K562 (cell line): Measurements from ENCODE around the gene CD38. TPM values are rescaled to one million over a fixed set of nuclear protein-coding genes. Genes with fewer than 3 reads are reported as not detected.
A peak's percentile ranks its signal among the peaks of the same experiment; 100 is the strongest.

Experiments used
- ATAC-seq: fragments of 200-7000 bp; cut with Tn5 transposase; 3 replicates; pipeline ENCODE4 v1.9.1; 2020; ENCODE audit warnings: moderate library complexity
- BruUV-seq: library from RNA; stranded (reverse); fragments of 400-500 nt; replicated peaks from 2 replicates; lab custom pipeline; 2021; lab: Mats Ljungman, UMichigan
- CTCF ChIA-PET: fragments of 300-600 bp; formaldehyde crosslinking; extraction: SDS; loops from one replicate; lab custom pipeline; 2021; ENCODE audit warnings: low intra/inter-chr PET ratio; lab: Yijun Ruan, JAX
- POLR2A ChIA-PET: fragments of 300-600, 350-650 bp; sonication (Branson Sonifier 250); formaldehyde crosslinking; extraction: SDS; loops from one replicate; lab custom pipeline; 2021; ENCODE audit warnings: antibody characterized with exemption, inconsistent platforms; lab: Yijun Ruan, JAX
- DNase-seq, 4 experiments: peaks; one replicate each; pipeline versions ENCODE4 v3.0.0 to v3.0.0-alpha.2; 2011 to 2018; ENCODE audit warnings: low spot score in 3 of 4, mixed read lengths in 3 of 4; ENCODE audit errors: extremely low read depth in 1 of 4
- FAIRE-seq: peaks from 2 replicates; lab custom pipeline; 2011; peaks lifted over from hg19 to GRCh38; lab: Jason Lieb, UNC
- H2AFZ ChIP-seq: 2 replicates; pipeline ENCODE4 v1.6.0; 2011; ENCODE audit warnings: low read depth, low read length, control low read depth, inconsistent platforms
- H3K27ac ChIP-seq: fragments of 200-600 bp; 3 replicates; pipeline ENCODE4 v1.8.0; 2011; ENCODE audit warnings: low read depth, mild to moderate bottlenecking, control low read depth, inconsistent platforms, low read length, moderate library complexity, mixed read lengths; ENCODE audit errors: extremely low read depth
- H3K27me3 ChIP-seq, 2 experiments: fragments of 300-600 bp in 1 of 2; 2 replicates in 1 of 2; 3 replicates in 1 of 2; pipeline versions ENCODE4 v1.6.0 to v1.8.0; 2011; ENCODE audit warnings: inconsistent platforms in 2 of 2, low read length in 2 of 2, mild to moderate bottlenecking in 1 of 2, mixed read lengths in 1 of 2, moderate library complexity in 1 of 2; ENCODE audit not compliant: control insufficient read depth in 2 of 2, insufficient read depth in 2 of 2
- H3K36me3 ChIP-seq: fragments of 300-600 bp; 3 replicates; pipeline ENCODE4 v1.8.0; 2011; ENCODE audit warnings: mild to moderate bottlenecking, low read length, inconsistent platforms; ENCODE audit not compliant: control insufficient read depth, insufficient read depth
- H3K4me1 ChIP-seq, 2 experiments: fragments of 200-600 bp in 1 of 2; replicated peaks in 1 of 2; 2 replicates in 1 of 2; 3 replicates in 1 of 2; pipeline versions ENCODE4 v1.5.1 to v1.8.0; 2011; ENCODE audit warnings: inconsistent platforms in 2 of 2, low read length in 2 of 2, mild to moderate bottlenecking in 1 of 2, mixed read lengths in 1 of 2, moderate library complexity in 1 of 2; ENCODE audit not compliant: control insufficient read depth in 2 of 2, insufficient read depth in 2 of 2
- H3K4me2 ChIP-seq: 2 replicates; pipeline ENCODE4 v1.6.1; 2011; ENCODE audit warnings: low read length, control low read depth, inconsistent platforms, mixed read lengths; ENCODE audit not compliant: insufficient read depth
- H3K4me3 ChIP-seq: fragments of 200-600 bp; sonication (generic), shearing (Covaris generic); 2 replicates; pipeline ENCODE4 v1.5.1; 2016; ENCODE audit warnings: control low read depth, inconsistent platforms
- H3K79me2 ChIP-seq: fragments of 200-600 bp; 3 replicates; pipeline ENCODE4 v1.8.0; 2011; ENCODE audit warnings: low read length, inconsistent platforms; ENCODE audit not compliant: control insufficient read depth, insufficient read depth
- H3K9ac ChIP-seq, 2 experiments: 2 replicates each; pipeline versions ENCODE4 v1.6.0 to v1.6.1; 2011; ENCODE audit warnings: low read depth in 2 of 2, low read length in 2 of 2, control low read depth in 1 of 2, inconsistent platforms in 1 of 2, mild to moderate bottlenecking in 1 of 2, mixed read lengths in 1 of 2; ENCODE audit not compliant: insufficient read depth in 1 of 2
- H3K9me1 ChIP-seq: one replicate; pipeline ENCODE4 v1.6.0; 2011; ENCODE audit warnings: inconsistent platforms, mild to moderate bottlenecking, low read length, moderate library complexity; ENCODE audit not compliant: control insufficient read depth, insufficient read depth
- H3K9me3 ChIP-seq: replicated peaks from 2 replicates; pipeline ENCODE4 v1.5.1; 2011; ENCODE audit warnings: low read depth, low read length, inconsistent platforms; ENCODE audit not compliant: control insufficient read depth, insufficient read depth
- H4K20me1 ChIP-seq: replicated peaks from 2 replicates; pipeline ENCODE4 v1.6.1; 2011; ENCODE audit warnings: low read length, inconsistent platforms, mixed read lengths; ENCODE audit not compliant: control insufficient read depth, insufficient read depth
- CBX3 ChIP-seq, 2 experiments: IDR thresholded peaks; 1 replicate in 1 of 2; 2 replicates in 1 of 2; pipeline ENCODE4 v1.6.1; 2012; ENCODE audit warnings: inconsistent platforms in 2 of 2, low read length in 2 of 2, borderline replicate concordance in 1 of 2, control low read depth in 1 of 2
- HNRNPK ChIP-seq: fragments of 200-400 bp; formaldehyde crosslinking; IDR thresholded peaks from one replicate; pipeline ENCODE4 v1.6.1; 2018; ENCODE audit warnings: mild to moderate bottlenecking, low read depth, low read length; ENCODE audit not compliant: poor library complexity, severe bottlenecking
- MAFG ChIP-seq: fragments of 450-650 bp; conservative IDR thresholded peaks from 2 replicates; pipeline ENCODE4 v1.6.1; 2016; ENCODE audit warnings: missing genetic modification characterization, missing compliant biosample characterization
- ZFX ChIP-seq: sonication (generic); formaldehyde crosslinking; IDR thresholded peaks from 2 replicates; pipeline ENCODE4 v1.8.0; 2022; ENCODE audit warnings: mild to moderate bottlenecking, missing genetic modification reagents, moderate library complexity
- ZNF354B ChIP-seq: fragments of 250-450 bp; sonication (Bioruptor Pico); IDR thresholded peaks from 2 replicates; pipeline ENCODE4 v1.4.0; 2020
- ZNF57 ChIP-seq: fragments of 450-650 bp; formaldehyde crosslinking; IDR thresholded peaks from 2 replicates; pipeline ENCODE4 v1.4.0; 2020; ENCODE audit warnings: mild to moderate bottlenecking, moderate library complexity
- ZNF696 ChIP-seq: fragments of 250-450 bp; sonication (Bioruptor Pico); conservative IDR thresholded peaks from 2 replicates; pipeline ENCODE4 v1.4.0; 2020; ENCODE audit warnings: mild to moderate bottlenecking, moderate library complexity
- WGBS: fragments of 100-300 bp; shearing (Covaris generic); methylation state at CpG from one replicate; pipeline ENCODE4 v1.1.6; 2016; ENCODE audit warnings: low coverage, mixed read lengths; ENCODE audit not compliant: insufficient coverage; ENCODE audit errors: missing lambda C conversion rate; 5-methylcytosine and 5-hydroxymethylcytosine counted together
- in situ Hi-C: fragments of 300-500 bp; cut with MboI; formaldehyde crosslinking; loops from 4 replicates; pipeline ENCODE4 v1.15.0; 2018; ENCODE audit warnings: inconsistent platforms, mixed read lengths
- intact Hi-C: fragments of 100-400 bp; cut with micrococcal nuclease; formaldehyde crosslinking; loops from 2 replicates; pipeline ENCODE4 v1.14.2; 2022
- polyA plus RNA-seq, 8 experiments: library from polyadenylated mRNA; depleted of rRNA in 4 of 8; stranded (reverse) in 5 of 8; unstranded in 3 of 8; fragments of >200 nt; fragmentation: Nextera tagmentation in 2 of 8; fragmentation: Illumina TruSeq in 1 of 8; extraction: Ambion mirVana in 2 of 8; extraction: Trizol in 1 of 8; gene quantifications; 2 replicates each; pipeline versions ENCODE4 v1.2.1 to v1.2.3, GENCODE V29; 2011 to 2014; ENCODE audit warnings: inconsistent platforms in 1 of 8, missing spikeins in 1 of 8
- total RNA-seq, 7 experiments: library from RNA; depleted of rRNA in 6 of 7; stranded (reverse); fragments of >200 nt in 6 of 7; fragmentation: Illumina TruSeq in 2 of 7; extraction: Trizol in 2 of 7; gene quantifications; 2 replicates each; pipeline versions ENCODE4 v1.2.1 to v1.2.3, GENCODE V29; 2011 to 2021; ENCODE audit warnings: low replicate concordance in 1 of 7
- TF ChIP-seq, protein P1 (sequence below): sonication (generic); formaldehyde crosslinking; IDR thresholded peaks from 2 replicates; pipeline ENCODE4 v1.9.0; 2022; ENCODE audit warnings: mild to moderate bottlenecking, missing genetic modification reagents
- TF ChIP-seq, protein P2 (sequence below), 2 experiments: fragments of 450-650 bp in 1 of 2; sonication (generic) in 1 of 2; formaldehyde crosslinking in 1 of 2; IDR thresholded peaks in 1 of 2; conservative IDR thresholded peaks in 1 of 2; 2 replicates each; pipeline versions ENCODE4 v1.6.1 to v1.8.1; 2016 to 2023; ENCODE audit warnings: mild to moderate bottlenecking in 2 of 2, moderate library complexity in 2 of 2, inconsistent platforms in 1 of 2, missing genetic modification reagents in 1 of 2
- TF ChIP-seq, protein P3 (sequence below): IDR thresholded peaks from 2 replicates; pipeline ENCODE4 v1.6.1; 2014; ENCODE audit warnings: antibody characterized with exemption

The CD38 gene
- total and polyA plus RNA-seq, 9 of the 15 experiments (the other 6 are each of a cell fraction or from before 2014, with no cell fraction given), result 0.04 to 0.06 (median 0.04) TPM; not detected in 5

DNA sequence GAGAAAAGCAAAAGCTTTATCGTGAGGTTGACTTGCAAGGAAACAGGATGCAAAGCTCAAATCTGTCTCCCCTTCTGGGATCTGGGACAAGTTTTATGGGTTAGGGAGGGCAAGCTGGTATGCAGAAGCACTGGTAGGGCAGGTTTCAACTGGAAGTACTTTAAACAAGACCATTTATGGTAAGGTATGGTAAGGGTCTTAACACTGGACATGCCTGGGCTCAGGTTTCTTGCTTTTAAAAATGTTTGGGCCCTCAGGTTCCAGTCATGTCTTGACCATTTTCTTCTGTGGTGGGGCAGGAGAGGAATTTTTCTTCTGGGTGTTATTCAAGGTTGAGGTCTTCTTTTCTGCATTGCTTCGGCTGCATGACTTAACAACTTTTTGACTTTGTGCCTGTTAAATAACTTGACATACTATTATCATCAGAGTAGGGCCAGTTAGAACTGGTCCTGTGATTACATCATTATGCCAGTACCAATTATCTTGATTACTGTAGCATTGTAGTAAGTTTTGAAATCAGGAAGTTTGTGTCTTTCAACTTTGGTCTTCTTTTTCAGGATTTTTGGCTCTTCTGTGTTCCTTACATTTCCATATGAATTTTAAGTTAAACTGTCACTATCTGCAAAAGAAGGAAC, 33.7 kb downstream of the CD38 start:
- Histone ChIP-seq H3K4me1 (no peaks in the 10 kb centered on the region), H3K79me2 (no peaks in the 10 kb centered on the region), H2AFZ (no peak overlapping the region), H3K9me1 (no peaks in the 10 kb centered on the region), H3K4me2 (no peak overlapping the region), H3K9ac (no peak overlapping the region), H3K27ac (no peak overlapping the region), H3K36me3 (no peaks in the 10 kb centered on the region), H3K27me3 (no peaks in the 10 kb centered on the region; a peak in 1 of 5 replicates), H3K4me3 (no peak overlapping the region), H3K9me3 (no peaks in the 10 kb centered on the region), H4K20me1 (no peaks in the 10 kb centered on the region)
- FAIRE-seq (no peak), ATAC-seq (no peak), DNase-seq (no peak)
- WGBS, result 0% methylated on average over 2 of the region's 2 CpGs
- in situ Hi-C loops, result loop anchor here (25.0 kb wide), 1 partner anchor 450 kb away; no protein-coding TSS in a partner anchor
- ChIA-PET CTCF (no interaction called here), POLR2A (no interaction called here)
- intact Hi-C loops, result no loop called here
- no TSS peak for BruUV-seq
- 0 out of 2 replicates have a peak, but pooled peaks have one; percentile 9 for TF ChIP-seq MAFG (tag)
- TF ChIP-seq CBX3 (IDR thresholded peaks at IDR 0.05; ENCODE audit: borderline replicate concordance in 1 of 2, low read length in 2 of 2), result no peak
- TF ChIP-seq ZNF57 (CRISPR knock-in tag), result no peak
- TF ChIP-seq, protein P1, sequence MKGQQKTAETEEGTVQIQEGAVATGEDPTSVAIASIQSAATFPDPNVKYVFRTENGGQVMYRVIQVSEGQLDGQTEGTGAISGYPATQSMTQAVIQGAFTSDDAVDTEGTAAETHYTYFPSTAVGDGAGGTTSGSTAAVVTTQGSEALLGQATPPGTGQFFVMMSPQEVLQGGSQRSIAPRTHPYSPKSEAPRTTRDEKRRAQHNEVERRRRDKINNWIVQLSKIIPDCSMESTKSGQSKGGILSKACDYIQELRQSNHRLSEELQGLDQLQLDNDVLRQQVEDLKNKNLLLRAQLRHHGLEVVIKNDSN (CRISPR knock-in tag), result no peak
- no peak for TF ChIP-seq ZNF696 (CRISPR knock-in tag)
- TF ChIP-seq HNRNPK, result no peak
- TF ChIP-seq, protein P2, sequence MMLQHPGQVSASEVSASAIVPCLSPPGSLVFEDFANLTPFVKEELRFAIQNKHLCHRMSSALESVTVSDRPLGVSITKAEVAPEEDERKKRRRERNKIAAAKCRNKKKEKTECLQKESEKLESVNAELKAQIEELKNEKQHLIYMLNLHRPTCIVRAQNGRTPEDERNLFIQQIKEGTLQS (IDR thresholded peaks at IDR 0.05), result peak; percentile 48; the same call in 1 of the 2 replicates
- TF ChIP-seq, protein P2 (CRISPR knock-in tag; conservative IDR thresholded peaks at IDR 0.05), result no peak
- no peak for TF ChIP-seq ZFX (CRISPR knock-in tag)
- no peak for TF ChIP-seq ZNF354B
- TF ChIP-seq, protein P3, sequence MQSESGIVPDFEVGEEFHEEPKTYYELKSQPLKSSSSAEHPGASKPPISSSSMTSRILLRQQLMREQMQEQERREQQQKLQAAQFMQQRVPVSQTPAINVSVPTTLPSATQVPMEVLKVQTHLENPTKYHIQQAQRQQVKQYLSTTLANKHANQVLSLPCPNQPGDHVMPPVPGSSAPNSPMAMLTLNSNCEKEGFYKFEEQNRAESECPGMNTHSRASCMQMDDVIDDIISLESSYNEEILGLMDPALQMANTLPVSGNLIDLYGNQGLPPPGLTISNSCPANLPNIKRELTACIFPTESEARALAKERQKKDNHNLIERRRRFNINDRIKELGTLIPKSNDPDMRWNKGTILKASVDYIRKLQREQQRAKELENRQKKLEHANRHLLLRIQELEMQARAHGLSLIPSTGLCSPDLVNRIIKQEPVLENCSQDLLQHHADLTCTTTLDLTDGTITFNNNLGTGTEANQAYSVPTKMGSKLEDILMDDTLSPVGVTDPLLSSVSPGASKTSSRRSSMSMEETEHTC, result no peak
